ENCODE data around the gene SYT10. TPM values are rescaled to one million over a fixed set of nuclear protein-coding genes. Genes with fewer than 3 reads are reported as not detected.

SYT10 gene
- total RNA-seq: not detected in 2 replicates

GRCh38 chr12:33439587-33440011 is at the start of gene SYT10:
TSS of gene SYT10 (minus strand) at chr12:33439819. CDS start at chr12:33439522, 297 bp downstream.

